OCI-LY1 (cell line): ENCODE data around the gene BUB1B.

ENCODE experiments used
- EZH2 ChIP-seq: fragments of 200-600 bp; sonication (generic), shearing (Covaris generic); IDR thresholded peaks from 2 replicates; pipeline ENCODE4 v1.8.0; 2017; ENCODE audit warnings: borderline replicate concordance, mixed run types, mild to moderate bottlenecking, antibody characterized with exemption, low read length, moderate library complexity, mixed read lengths
- TF ChIP-seq, protein P1 (sequence below): fragments of 200-600 bp; sonication (generic), shearing (Covaris generic); IDR thresholded peaks from 2 replicates; pipeline ENCODE4 v1.5.1; 2017; ENCODE audit warnings: mild to moderate bottlenecking, antibody characterized with exemption, low read length, moderate library complexity, mixed read lengths

GRCh38 chr15:40161693-40162391 is 973 bp downstream of the BUB1B start:
- TF ChIP-seq, protein P1, sequence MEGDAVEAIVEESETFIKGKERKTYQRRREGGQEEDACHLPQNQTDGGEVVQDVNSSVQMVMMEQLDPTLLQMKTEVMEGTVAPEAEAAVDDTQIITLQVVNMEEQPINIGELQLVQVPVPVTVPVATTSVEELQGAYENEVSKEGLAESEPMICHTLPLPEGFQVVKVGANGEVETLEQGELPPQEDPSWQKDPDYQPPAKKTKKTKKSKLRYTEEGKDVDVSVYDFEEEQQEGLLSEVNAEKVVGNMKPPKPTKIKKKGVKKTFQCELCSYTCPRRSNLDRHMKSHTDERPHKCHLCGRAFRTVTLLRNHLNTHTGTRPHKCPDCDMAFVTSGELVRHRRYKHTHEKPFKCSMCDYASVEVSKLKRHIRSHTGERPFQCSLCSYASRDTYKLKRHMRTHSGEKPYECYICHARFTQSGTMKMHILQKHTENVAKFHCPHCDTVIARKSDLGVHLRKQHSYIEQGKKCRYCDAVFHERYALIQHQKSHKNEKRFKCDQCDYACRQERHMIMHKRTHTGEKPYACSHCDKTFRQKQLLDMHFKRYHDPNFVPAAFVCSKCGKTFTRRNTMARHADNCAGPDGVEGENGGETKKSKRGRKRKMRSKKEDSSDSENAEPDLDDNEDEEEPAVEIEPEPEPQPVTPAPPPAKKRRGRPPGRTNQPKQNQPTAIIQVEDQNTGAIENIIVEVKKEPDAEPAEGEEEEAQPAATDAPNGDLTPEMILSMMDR: no peak
- no peak for TF ChIP-seq EZH2
